ENCODE results near the gene VPS54.

GRCh38 chr2:64036034-64036705, 16.9 kb upstream of the VPS54 start:
- TF ChIP-seq CTCF (conservative IDR thresholded peaks at IDR 0.05) (no peak), EZH2 (IDR thresholded peaks at IDR 0.05; ENCODE audit: low read depth) (no peak)

Measured in PC-9 (cell line).